ENCODE data around the gene TMOD3. TPM values are rescaled to one million over a fixed set of nuclear protein-coding genes. Genes with fewer than 3 reads are reported as not detected.

Gene TMOD3
- total RNA-seq (2022; extraction: Qiagen RNA extraction), result 55.7 to 85.4 TPM (median 71.2 TPM) in 5 replicates

DNA sequence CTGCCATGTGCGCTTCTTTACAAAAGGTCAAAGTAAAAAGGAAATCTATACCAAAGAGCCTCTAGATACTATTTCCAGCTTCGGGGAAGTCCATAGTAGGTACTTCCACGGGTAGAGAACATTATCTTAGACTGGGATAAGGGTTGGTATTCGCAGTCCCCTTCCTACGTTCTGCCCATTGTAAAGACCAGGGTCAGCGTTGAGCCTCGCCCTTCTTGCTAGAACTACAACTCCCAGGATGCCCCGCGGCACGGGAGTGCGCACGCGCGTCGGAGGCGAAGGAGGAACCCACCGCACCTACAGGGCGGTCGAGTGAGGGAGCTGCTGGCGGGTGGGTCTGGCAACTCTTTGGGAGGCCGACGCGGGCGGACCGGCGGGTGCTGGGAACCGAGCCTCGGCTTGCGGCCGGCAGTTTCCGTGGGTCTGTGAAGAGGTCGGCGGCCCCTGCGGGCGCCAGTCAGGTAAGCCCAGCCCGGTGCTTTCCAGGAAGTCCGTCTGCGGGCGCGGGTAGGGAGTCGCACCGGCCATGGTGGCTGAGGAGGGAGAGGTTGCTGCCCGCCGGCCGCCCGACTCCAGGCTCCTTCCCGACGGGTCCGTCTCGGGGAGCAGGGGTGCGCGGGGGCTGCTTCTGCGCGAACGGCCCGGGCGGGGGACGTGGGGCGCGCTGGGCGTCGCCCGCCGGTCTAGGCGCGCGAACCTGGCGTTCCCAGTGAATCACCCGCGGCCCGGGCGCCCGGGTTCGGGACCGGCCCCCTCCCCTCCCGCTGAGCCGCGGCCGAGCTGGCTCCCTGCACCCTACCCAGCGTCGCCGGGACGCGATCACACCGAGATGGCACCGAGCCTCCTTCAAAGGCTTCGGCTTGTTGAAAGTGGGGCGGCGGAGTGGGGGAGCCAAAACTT is at the start of gene TMOD3:
TSS of gene TMOD3 (plus strand) at position 278 of the 900 bp plus-strand sequence. CDS start 33,232 bp downstream, outside the sequence.

Other genes with a start within 250 kb of the TMOD3 start
- gene DMXL2, start 206.9 kb upstream of the TMOD3 start, total RNA-seq (2022; extraction: Qiagen RNA extraction), result 12.4 to 21.2 TPM (median 17.4 TPM) in 5 replicates
- 0.04 to 0.10 TPM (median 0.05 TPM) in 4 of 5 replicates, not detected in the other for gene SCG3, start 148.2 kb upstream of the TMOD3 start, total RNA-seq (2022; extraction: Qiagen RNA extraction)
- 18.3 to 22.4 TPM (median 19.3 TPM) in 5 replicates for gene LYSMD2, start 92.0 kb upstream of the TMOD3 start, total RNA-seq (2022; extraction: Qiagen RNA extraction)
- gene TMOD2, start 78.1 kb upstream of the TMOD3 start, total RNA-seq (2022; extraction: Qiagen RNA extraction), result 1.4 to 2.1 TPM (median 1.9 TPM) in 5 replicates
- 50.9 to 63.0 TPM (median 52.5 TPM) in 5 replicates for gene LEO1, start 142.1 kb downstream of the TMOD3 start, total RNA-seq (2022; extraction: Qiagen RNA extraction)
- gene MAPK6, start 189.6 kb downstream of the TMOD3 start, total RNA-seq (2022; extraction: Qiagen RNA extraction), result 45.0 to 63.2 TPM (median 57.7 TPM) in 5 replicates